SW480 (cell line): ENCODE measurements around the gene LPAR1.

Experiments used
- DNase-seq: peaks from one replicate; pipeline ENCODE4 v3.0.0-alpha.2; 2016; ENCODE audit warnings: low spot score

The LPAR1 gene

DNA sequence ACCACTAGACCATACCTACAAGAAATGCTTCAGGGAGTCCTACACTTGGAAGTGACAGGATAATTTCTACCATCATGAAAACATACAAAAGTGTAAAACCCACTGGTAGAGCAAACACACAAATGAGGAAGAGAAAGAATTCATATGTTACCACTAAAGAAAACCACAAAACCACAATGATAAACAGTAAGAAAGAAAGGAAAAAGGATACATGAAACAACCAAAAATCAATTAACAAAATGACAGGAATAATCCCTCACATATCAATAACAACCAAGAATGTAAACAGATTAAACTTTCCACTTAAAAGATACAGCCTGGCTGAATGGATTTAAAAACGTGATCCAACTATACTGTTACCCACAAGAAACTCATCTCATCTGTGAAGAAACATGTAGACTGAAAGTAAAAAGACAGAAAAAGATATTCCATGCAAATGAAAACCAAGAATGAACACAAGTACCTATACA is 83.4 kb downstream of the LPAR1 start:
- DNase-seq = no peak

DNA sequence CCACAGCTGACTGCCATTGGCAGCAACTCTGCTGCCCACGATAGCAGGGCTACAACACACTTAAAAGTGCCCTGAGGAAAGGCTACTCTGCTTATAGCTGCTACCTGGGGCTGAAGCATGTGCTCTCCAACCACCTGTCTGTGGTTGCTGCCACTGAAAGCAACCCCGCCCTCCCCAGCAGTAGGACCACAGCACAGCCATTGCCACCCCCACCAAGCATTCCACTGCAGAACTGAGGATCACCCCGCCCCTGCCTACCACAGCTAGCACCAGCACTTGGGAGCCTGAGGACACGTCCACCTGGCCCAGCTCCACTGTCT is 85.8 kb downstream of the LPAR1 start:
- peak; percentile 45 for DNase-seq

GRCh38 chr9:110951805-110952539 is 86.3 kb downstream of the LPAR1 start:
- no peak for DNase-seq

GRCh38 chr9:110950041-110950645 is 88.1 kb downstream of the LPAR1 start:
- DNase-seq = no peak

DNA sequence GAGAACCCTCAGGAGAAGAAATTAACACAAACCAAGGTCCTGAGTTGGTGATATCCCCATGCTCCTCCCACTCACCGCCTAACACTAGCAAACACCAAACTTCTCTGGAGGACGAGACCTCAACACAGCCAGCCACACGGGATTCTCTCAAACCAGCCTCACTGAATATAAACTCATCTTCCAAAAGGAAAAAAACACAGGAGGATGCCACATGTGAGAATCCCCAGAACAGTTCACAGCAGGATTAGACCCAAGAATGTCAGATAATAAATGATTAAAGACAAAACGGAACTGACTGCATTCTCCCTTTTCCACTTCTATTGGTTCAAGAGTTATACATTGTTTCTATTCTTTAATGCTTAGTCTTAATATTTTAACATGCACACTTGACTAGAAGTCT is 89.2 kb downstream of the LPAR1 start:
- no peak for DNase-seq

- no peak for DNase-seq
Observed at GRCh38 chr9:110947491-110948044, 90.7 kb downstream of the LPAR1 start.

- DNase-seq = no peak
Observed at GRCh38 chr9:110942522-110942921, 95.7 kb downstream of the LPAR1 start.

DNA sequence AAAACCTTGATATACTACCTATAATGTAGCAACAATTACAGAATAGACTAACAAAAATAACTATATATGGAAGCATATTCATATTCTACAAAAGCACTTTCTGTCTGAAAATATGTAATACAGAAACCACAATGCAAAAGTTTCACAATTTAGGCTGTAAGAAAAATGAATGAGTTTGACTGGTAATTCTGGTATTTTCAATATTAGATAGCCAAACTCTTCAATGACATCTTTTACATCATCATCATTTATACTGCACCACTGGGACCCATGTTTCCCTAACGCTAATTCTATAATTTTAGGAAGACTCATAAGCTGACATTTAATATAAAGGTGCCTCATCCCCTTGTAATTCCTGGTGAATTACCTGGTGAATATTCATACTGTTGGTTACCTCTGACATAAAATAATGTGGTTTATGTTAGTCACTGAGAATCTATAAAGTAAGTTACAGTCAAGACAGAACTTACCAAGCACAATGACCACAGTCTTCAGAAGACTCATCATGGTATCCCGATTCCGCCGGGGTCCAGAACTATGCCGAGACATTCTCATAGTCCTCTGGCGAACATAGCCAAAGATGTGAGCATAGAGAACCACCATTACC is 97.2 kb downstream of the LPAR1 start:
- DNase-seq = no peak

GRCh38 chr9:110939573-110939972 is 98.7 kb downstream of the LPAR1 start:
- no peak for DNase-seq

DNA sequence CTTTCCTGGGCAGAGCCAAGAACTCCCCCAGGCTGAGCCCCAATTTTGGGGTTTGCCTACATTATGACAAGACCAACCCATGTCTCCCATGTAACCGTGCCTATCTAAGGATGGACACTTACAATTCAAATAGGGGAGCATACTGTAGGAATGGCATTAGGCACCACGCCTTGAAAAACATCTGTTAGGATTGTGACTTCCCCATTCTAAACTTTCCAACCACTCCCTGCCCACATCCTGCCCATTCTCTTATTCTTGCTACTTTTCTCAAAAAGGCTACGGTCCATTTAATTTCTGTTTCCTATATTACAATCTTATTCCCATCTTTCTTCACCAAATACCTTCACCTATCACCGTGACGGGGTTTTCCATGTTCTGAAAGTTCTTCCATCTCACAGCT is 99.2 kb downstream of the LPAR1 start:
- DNase-seq = no peak

GRCh38 chr9:110938242-110938641 is 100.0 kb downstream of the LPAR1 start:
- DNase-seq = no peak

DNA sequence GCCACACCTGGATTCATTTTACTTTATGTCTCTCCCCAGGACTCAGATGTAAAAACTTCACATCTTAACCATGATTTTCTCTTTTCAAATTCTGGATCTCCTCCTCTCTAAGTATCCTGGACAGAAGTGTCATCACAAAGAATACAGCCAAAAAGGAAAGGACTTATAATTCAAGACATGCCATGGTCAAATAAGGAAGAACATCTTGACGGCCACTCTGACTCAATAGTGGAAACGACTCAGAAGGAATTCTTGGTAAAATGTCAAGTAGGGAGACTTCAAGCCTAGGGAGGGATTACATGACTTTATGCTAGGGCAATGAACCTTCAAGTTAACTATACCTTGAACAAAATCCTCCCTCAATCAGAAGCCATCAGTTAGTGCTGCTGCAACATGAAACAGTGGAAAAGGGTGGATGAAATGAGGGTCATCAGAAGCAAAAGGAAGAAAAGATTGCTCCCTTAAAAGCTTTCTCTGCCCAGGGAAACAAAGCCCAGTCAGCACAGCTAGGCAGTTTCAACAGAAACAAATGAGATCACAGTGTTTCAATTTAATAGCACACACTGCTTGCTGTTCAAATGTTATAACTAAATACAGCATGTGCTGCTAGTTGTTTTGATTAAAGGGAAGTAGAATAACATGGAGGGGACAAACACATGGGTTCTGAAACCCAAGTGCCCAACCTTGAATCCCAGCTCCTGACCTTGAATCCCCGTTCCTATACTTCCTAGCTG is 101.4 kb downstream of the LPAR1 start:
- no peak for DNase-seq

DNA sequence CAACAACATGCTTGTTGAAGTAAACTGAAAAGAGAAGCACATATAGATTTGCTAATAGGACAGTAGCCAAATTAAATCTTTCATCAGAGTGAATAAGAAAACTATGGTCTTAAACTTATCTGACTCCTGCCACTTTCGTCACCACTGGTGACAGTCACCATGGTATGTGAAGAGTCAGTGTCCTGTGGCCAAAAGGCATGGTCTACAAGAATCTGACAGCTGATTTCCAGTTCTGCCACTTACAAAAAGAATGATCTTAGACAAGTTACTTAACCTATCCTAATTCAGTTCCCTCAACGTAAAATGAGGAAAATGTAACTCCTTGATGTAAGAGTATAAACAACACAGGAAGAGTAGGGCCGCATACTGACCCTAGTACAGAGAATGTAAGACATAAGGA is 102.0 kb downstream of the LPAR1 start:
- DNase-seq = no peak

GRCh38 chr9:110935829-110936228 is 102.4 kb downstream of the LPAR1 start:
- DNase-seq = no peak

DNA sequence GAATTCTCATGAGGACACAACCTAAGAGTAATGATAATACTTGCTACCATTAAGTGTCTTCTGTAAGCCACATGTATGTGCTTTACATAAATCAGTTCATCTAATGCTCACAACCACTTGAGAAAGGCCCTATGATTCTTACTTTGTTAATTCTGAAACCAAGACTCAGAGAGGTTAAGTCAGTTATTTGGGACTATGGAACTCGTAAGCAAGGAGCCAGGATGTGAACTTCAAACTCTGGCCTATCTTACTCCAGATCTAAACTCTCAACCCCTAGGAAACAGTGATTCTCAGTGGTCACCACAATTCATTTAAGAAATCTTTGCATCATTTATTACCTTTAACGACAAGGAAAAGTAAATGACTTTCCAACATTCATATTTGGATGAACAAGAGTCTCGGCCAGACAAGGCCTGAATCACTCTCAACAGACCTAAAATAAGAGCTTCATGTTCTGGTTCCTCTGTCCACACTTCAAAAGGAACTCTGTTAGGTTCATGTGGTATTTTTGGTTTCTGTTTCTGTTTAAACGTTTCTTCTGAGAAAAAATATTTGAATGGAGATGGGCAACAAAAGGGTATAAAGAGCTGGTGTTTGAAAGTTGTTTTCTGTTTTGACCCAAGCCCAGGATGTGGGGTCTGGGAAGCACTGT is 104.8 kb downstream of the LPAR1 start:
- no peak for DNase-seq

DNA sequence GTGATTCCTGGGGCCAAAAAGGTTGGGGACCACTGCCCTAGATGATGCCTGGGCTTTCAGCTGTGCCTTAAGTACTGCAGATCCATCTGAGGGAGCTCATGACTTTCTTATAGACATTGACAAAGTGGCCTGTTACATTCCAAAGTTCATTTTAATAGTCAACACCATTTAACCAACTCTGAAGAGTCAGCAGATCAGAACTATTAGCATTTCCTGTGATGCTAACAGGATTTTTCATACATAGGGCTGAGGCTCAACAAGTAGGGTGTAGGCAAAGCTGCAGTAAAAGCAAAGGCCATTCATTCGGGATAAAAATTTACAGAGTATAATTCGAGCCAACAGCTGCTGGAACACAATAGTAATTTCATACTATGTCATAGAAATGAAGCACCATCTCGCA is 105.4 kb downstream of the LPAR1 start:
- DNase-seq = no peak

DNA sequence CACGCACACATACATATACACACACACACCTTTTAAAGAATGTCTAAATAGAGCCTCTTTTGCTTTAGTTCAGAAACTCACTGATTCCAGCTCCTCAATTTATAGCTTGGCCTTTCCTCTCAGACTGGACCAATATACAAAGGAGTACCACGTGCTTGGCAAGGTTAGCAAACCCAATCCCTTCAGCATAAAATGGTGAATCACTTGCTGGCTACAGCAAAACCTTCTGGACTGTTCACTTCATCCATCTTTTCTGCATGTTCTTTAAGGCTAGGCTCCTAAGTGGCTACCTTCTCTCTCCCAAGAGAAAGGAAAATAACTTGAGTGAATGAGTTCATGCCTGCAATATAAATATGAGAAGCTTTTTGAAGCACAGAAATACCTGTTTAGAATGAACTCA is 109.7 kb downstream of the LPAR1 start:
- DNase-seq = no peak

DNA sequence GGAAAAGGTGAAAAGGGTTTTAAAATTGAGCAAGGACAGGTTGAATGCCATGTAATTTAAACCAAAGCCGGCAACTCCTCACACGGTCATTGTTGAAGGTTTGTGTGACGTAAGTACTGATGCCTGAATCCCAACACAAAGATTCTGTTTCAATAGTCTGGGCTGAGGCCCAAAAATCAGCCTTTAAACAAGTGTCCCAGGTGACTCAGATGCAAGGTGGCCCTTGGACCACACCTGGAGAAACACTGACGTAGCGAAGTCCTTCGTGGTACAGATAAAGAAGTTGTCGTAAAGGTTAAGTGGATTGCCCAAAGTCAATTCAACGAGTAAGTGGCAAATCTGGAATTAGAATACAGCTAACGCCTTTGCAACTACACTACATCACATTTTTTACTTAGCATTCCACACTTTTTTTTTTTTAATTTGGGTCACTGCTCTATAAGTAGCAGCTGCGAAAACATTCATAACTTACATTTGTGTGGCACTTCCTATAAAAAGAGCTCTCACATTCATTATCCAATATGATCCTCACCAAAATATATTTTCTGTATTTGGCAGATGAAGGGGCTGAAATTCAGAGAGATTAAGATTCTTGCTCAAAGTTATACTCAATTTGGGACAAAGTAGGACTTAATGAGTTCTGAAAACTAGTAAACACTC is 111.3 kb downstream of the LPAR1 start:
- DNase-seq = no peak

- peak; percentile 71 for DNase-seq
Observed at GRCh38 chr9:110923601-110924000, 114.7 kb downstream of the LPAR1 start.

- peak; percentile 41 for DNase-seq
Observed at GRCh38 chr9:110922145-110922544, 116.1 kb downstream of the LPAR1 start.

GRCh38 chr9:110921705-110922104 is 116.6 kb downstream of the LPAR1 start:
- peak; percentile 89 for DNase-seq

DNA sequence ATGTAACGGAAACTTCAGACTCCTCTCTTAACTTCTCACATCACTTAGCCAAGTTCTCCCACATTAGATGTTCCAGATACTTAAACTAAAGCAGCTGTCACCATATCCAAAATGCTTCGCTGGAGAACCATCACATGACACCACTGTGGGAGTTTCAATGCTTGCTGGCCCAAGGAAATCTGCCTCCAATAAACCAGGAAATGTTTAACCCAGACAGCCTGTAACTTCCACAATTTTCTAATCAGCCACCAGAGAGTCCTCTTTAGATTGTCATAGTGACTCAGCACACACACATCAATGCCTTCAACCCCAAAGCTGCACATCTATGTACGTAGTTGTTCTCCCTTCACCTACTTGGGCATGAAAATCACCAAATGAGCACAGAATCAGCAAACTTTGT is 118.7 kb downstream of the LPAR1 start:
- no peak for DNase-seq
